ENCODE measurements around the gene ASTN2. TPM values are rescaled to one million over a fixed set of nuclear protein-coding genes. Genes with fewer than 3 reads are reported as not detected.

ASTN2 gene, protein sequence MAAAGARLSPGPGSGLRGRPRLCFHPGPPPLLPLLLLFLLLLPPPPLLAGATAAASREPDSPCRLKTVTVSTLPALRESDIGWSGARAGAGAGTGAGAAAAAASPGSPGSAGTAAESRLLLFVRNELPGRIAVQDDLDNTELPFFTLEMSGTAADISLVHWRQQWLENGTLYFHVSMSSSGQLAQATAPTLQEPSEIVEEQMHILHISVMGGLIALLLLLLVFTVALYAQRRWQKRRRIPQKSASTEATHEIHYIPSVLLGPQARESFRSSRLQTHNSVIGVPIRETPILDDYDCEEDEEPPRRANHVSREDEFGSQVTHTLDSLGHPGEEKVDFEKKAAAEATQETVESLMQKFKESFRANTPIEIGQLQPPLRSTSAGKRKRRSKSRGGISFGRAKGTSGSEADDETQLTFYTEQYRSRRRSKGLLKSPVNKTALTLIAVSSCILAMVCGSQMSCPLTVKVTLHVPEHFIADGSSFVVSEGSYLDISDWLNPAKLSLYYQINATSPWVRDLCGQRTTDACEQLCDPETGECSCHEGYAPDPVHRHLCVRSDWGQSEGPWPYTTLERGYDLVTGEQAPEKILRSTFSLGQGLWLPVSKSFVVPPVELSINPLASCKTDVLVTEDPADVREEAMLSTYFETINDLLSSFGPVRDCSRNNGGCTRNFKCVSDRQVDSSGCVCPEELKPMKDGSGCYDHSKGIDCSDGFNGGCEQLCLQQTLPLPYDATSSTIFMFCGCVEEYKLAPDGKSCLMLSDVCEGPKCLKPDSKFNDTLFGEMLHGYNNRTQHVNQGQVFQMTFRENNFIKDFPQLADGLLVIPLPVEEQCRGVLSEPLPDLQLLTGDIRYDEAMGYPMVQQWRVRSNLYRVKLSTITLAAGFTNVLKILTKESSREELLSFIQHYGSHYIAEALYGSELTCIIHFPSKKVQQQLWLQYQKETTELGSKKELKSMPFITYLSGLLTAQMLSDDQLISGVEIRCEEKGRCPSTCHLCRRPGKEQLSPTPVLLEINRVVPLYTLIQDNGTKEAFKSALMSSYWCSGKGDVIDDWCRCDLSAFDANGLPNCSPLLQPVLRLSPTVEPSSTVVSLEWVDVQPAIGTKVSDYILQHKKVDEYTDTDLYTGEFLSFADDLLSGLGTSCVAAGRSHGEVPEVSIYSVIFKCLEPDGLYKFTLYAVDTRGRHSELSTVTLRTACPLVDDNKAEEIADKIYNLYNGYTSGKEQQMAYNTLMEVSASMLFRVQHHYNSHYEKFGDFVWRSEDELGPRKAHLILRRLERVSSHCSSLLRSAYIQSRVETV (N-terminal part only)
- polyA plus RNA-seq, result 1 to 10 TPM; 1.7 to 4.5 (median 2.2) TPM

DNA sequence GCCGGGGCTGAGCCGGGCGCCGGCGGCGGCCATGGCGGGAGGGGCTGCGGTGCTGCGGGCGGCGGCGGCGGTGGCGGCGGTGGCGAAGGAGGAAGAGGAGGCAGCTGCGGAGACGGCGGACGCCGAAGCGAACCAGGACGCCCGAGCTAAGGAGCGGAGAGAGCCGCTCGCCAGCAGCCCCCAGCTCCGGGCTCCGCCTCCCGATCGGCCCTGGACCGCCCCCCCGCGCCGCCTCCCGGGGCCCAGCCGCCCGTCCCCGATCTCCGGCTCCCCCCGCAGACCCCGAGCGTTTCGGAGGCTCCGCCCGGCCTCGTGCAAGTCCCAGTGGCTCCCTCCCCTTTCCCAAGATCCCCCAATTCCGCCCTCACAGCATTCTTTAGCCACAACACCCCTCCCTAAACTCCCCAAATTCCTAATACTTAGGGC lies at the start of gene ASTN2:
Gene ASTN2, minus strand, starts transcription at position 152 of the 426 bp plus-strand sequence. Its CDS starts 119 bp downstream, at position 33.
- peak within 1 kb of the TSS in 1 of 5 donors; percentile 33 for H3K4me3 Mint-ChIP-seq

DNA sequence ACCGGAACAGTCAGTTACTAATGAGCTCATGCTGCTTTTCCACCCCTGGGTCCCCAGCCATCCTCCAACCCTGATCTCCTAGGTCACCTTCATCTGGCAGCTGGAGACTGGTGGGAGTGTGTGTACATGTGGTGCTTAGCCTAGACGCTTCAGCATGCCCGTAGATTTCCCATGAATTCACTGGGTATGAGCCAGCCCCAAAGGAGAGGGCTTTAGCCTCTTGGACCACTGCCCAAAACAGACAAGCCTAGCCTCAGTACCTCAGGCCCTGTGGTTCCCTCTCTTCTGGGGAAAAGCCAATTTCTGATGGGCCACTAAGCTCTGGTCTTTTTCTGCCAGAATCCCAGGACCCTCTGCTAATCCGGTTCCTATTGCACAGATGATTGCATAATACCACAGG lies 48.0 kb upstream of the ASTN2 start:
- DNase-seq, result no peak
- Mint-ChIP-seq H3K9me3 (peaks cover 0 to 7% (median 0%) of the 10 kb centered on the region in 6 donors), H3K36me3 (no peaks in the 10 kb centered on the region), H3K27me3 (ENCODE audit: low read depth in 3 of 3) (peaks cover 0 to 7% (median 6%) of the 10 kb centered on the region in 3 donors), H3K4me3 (no peak overlapping the region), H3K27ac (no peak overlapping the region), H3K4me1 (no peaks in the 10 kb centered on the region)

More for the DNA sequence above, at the start of gene ASTN2:
- no peaks in the 10 kb centered on the region for H3K4me1 Mint-ChIP-seq
- H3K27ac Mint-ChIP-seq, result no peak within 1 kb of the TSS
- H3K27me3 Mint-ChIP-seq (ENCODE audit: low read depth in 3 of 3), result peaks cover 5 to 26% (median 15%) of the 10 kb centered on the region in 3 donors
- no peaks in the 10 kb centered on the region for H3K36me3 Mint-ChIP-seq
- H3K9me3 Mint-ChIP-seq, result peaks cover 0 to 8% (median 2%) of the 10 kb centered on the region in 6 donors
- DNase-seq, result no peak

GRCh38 chr9:117461386-117461785 lies 46.5 kb upstream of the ASTN2 start:
- H3K4me3 Mint-ChIP-seq, result no peak overlapping the region
- no peak for DNase-seq
- no peaks in the 10 kb centered on the region for H3K36me3 Mint-ChIP-seq
- H3K9me3 Mint-ChIP-seq, result peaks cover 0 to 7% (median 0%) of the 10 kb centered on the region in 6 donors
- H3K27ac Mint-ChIP-seq, result no peak overlapping the region
- H3K4me1 Mint-ChIP-seq, result no peaks in the 10 kb centered on the region
- H3K27me3 Mint-ChIP-seq (ENCODE audit: low read depth in 3 of 3), result peaks cover 0 to 7% (median 6%) of the 10 kb centered on the region in 3 donors

DNA sequence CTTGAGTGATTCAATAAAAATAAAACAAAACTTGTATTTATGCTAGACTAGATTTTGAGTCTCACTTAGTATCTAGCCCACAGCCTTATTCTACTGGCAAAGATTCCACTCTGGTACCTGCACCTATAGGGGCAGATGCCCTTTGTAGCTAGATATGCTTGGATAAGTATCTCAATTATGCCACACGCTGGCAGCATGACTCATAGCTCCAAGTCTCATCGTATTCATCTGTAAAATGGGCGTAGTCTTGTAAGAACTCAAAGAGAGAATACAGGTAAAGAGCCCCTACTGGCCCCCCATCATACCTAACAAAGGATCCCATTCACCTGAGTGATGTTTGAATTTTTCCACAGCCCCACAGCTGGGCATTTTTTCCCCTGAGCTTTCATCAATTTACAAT lies 45.9 kb upstream of the ASTN2 start:
- DNase-seq, result no peak
- Mint-ChIP-seq H3K27me3 (ENCODE audit: low read depth in 3 of 3) (peaks cover 0 to 6% (median 5%) of the 10 kb centered on the region in 3 donors), H3K4me3 (no peak overlapping the region), H3K4me1 (no peaks in the 10 kb centered on the region), H3K27ac (no peak overlapping the region), H3K9me3 (peaks cover 0 to 10% (median 0%) of the 10 kb centered on the region in 6 donors), H3K36me3 (no peaks in the 10 kb centered on the region)

GRCh38 chr9:117459913-117460312 lies 45.1 kb upstream of the ASTN2 start:
- H3K9me3 Mint-ChIP-seq, result peaks cover 0 to 10% (median 0%) of the 10 kb centered on the region in 6 donors
- no peaks in the 10 kb centered on the region for H3K36me3 Mint-ChIP-seq
- DNase-seq, result no peak
- no peak overlapping the region for H3K27ac Mint-ChIP-seq
- H3K4me3 Mint-ChIP-seq, result no peak overlapping the region
- no peaks in the 10 kb centered on the region for H3K4me1 Mint-ChIP-seq
- peaks cover 0 to 4% (median 3%) of the 10 kb centered on the region in 3 donors for H3K27me3 Mint-ChIP-seq (ENCODE audit: low read depth in 3 of 3)

- Mint-ChIP-seq H3K4me3 (no peak overlapping the region), H3K27me3 (ENCODE audit: low read depth in 3 of 3) (peaks cover 0 to 3% (median 2%) of the 10 kb centered on the region in 3 donors), H3K27ac (no peak overlapping the region), H3K36me3 (no peaks in the 10 kb centered on the region), H3K9me3 (peaks cover 0 to 4% (median 0%) of the 10 kb centered on the region in 6 donors), H3K4me1 (no peaks in the 10 kb centered on the region)
- no peak for DNase-seq
Observed at GRCh38 chr9:117458066-117458465, 43.2 kb upstream of the ASTN2 start.

DNA sequence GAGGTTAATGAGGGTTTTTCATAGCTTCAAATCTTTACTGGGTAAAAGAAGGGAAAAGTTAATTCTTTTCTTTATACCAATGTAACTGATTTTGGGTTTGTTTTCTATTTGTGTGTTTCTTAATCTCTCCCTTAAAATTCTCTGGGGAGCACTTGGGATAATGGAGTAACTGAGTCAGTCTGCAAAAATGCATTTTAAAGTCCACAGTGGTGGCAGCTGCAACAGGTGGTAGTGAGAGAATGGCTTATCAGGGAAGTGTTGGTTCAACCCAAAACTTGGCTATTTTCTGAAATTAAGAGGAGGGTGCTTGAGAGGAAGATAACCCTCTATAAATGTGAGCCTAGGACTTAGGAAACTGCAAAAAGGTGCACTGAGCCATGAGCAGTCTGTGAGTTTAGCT lies 39.9 kb upstream of the ASTN2 start:
- H3K4me3 Mint-ChIP-seq, result no peak overlapping the region
- no peaks in the 10 kb centered on the region for H3K36me3 Mint-ChIP-seq
- H3K9me3 Mint-ChIP-seq, result peaks cover 0 to 4% (median 0%) of the 10 kb centered on the region in 6 donors
- H3K4me1 Mint-ChIP-seq, result no peaks in the 10 kb centered on the region
- peaks cover 0 to 2% (median 0%) of the 10 kb centered on the region in 3 donors for H3K27me3 Mint-ChIP-seq (ENCODE audit: low read depth in 3 of 3)
- no peak overlapping the region for H3K27ac Mint-ChIP-seq
- no peak for DNase-seq

GRCh38 chr9:117453737-117454136 lies 38.9 kb upstream of the ASTN2 start:
- DNase-seq, result no peak
- H3K27me3 Mint-ChIP-seq (ENCODE audit: low read depth in 3 of 3), result peaks cover 0 to under 1% (median 0%) of the 10 kb centered on the region in 3 donors
- no peaks in the 10 kb centered on the region for H3K4me1 Mint-ChIP-seq
- no peaks in the 10 kb centered on the region for H3K36me3 Mint-ChIP-seq
- H3K27ac Mint-ChIP-seq, result no peak overlapping the region
- H3K4me3 Mint-ChIP-seq, result no peak overlapping the region
- peaks cover 0 to 4% (median 0%) of the 10 kb centered on the region in 6 donors for H3K9me3 Mint-ChIP-seq

- H3K36me3 Mint-ChIP-seq, result no peaks in the 10 kb centered on the region
- no peak overlapping the region for H3K4me3 Mint-ChIP-seq
- peaks cover 0 to 3% (median 0%) of the 10 kb centered on the region in 6 donors for H3K9me3 Mint-ChIP-seq
- no peaks in the 10 kb centered on the region for H3K4me1 Mint-ChIP-seq
- H3K27ac Mint-ChIP-seq, result no peak overlapping the region
- peaks cover 0 to under 1% (median 0%) of the 10 kb centered on the region in 3 donors for H3K27me3 Mint-ChIP-seq (ENCODE audit: low read depth in 3 of 3)
- no peak for DNase-seq
Observed at GRCh38 chr9:117451311-117451710, 36.5 kb upstream of the ASTN2 start.

- Mint-ChIP-seq H3K27me3 (ENCODE audit: low read depth in 3 of 3) (peaks cover 0 to 2% (median 2%) of the 10 kb centered on the region in 3 donors), H3K4me1 (no peaks in the 10 kb centered on the region), H3K9me3 (peaks cover 0 to 6% (median 0%) of the 10 kb centered on the region in 6 donors), H3K27ac (no peak overlapping the region), H3K36me3 (no peaks in the 10 kb centered on the region), H3K4me3 (no peak overlapping the region)
- DNase-seq, result no peak
Observed at GRCh38 chr9:117448066-117448465, 33.2 kb upstream of the ASTN2 start.

GRCh38 chr9:117445631-117446030 lies 30.8 kb upstream of the ASTN2 start:
- no peak overlapping the region for H3K4me3 Mint-ChIP-seq
- H3K36me3 Mint-ChIP-seq, result no peaks in the 10 kb centered on the region
- peaks cover under 1 to 2% (median 2%) of the 10 kb centered on the region in 3 donors for H3K27me3 Mint-ChIP-seq (ENCODE audit: low read depth in 3 of 3)
- H3K9me3 Mint-ChIP-seq, result peaks cover 0 to 6% (median under 1%) of the 10 kb centered on the region in 6 donors
- no peak for DNase-seq
- no peak overlapping the region for H3K27ac Mint-ChIP-seq
- H3K4me1 Mint-ChIP-seq, result no peaks in the 10 kb centered on the region

DNA sequence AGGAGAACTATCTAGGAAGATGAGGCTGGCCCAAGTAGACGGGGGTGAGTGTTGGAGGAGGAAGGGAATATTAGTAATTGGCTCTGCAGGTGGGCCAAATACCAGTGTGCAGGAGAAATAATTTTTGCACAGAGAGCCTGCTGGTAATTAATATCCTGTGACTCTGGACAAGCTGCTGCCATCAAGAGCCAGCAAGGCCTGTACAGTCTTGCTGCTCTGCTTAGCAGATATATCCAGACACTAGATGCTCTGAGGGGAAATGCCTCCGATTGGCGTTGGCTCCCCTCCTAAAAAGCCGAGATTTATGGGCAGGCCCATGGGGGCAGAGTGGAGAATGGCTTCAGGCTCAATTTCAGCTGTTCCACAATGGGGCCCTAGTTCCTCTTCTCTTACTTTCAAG lies 29.6 kb upstream of the ASTN2 start:
- H3K4me1 Mint-ChIP-seq, result no peaks in the 10 kb centered on the region
- H3K4me3 Mint-ChIP-seq, result no peak overlapping the region
- no peak for DNase-seq
- H3K36me3 Mint-ChIP-seq, result no peaks in the 10 kb centered on the region
- peaks cover 0 to 6% (median 3%) of the 10 kb centered on the region in 6 donors for H3K9me3 Mint-ChIP-seq
- no peak overlapping the region for H3K27ac Mint-ChIP-seq
- H3K27me3 Mint-ChIP-seq (ENCODE audit: low read depth in 3 of 3), result peaks cover 2 to 4% (median 3%) of the 10 kb centered on the region in 3 donors

GRCh38 chr9:117437283-117437682 lies 22.4 kb upstream of the ASTN2 start:
- no peak overlapping the region for H3K4me3 Mint-ChIP-seq

More at GRCh38 chr9:117437283-117437682, 22.4 kb upstream of the ASTN2 start:
- peaks cover 0 to 4% (median 3%) of the 10 kb centered on the region in 3 donors for H3K27me3 Mint-ChIP-seq (ENCODE audit: low read depth in 3 of 3)
- DNase-seq, result no peak
- H3K9me3 Mint-ChIP-seq, result peaks cover 0 to 4% (median 2%) of the 10 kb centered on the region in 6 donors
- no peaks in the 10 kb centered on the region for H3K4me1 Mint-ChIP-seq
- H3K36me3 Mint-ChIP-seq, result no peaks in the 10 kb centered on the region
- no peak overlapping the region for H3K27ac Mint-ChIP-seq

Measured in immature natural killer cell (primary cell).